GM12873 (cell line): ENCODE measurements around the gene HELZ2.

Experiments
- TF ChIP-seq, protein P1 (sequence below): IDR thresholded peaks from 2 replicates; pipeline ENCODE4 v1.5.1; 2012; ENCODE audit warnings: low read depth, mild to moderate bottlenecking, moderate library complexity, low read length, control low read depth; ENCODE audit not compliant: insufficient read depth; ENCODE audit errors: missing control alignments

Gene HELZ2

DNA sequence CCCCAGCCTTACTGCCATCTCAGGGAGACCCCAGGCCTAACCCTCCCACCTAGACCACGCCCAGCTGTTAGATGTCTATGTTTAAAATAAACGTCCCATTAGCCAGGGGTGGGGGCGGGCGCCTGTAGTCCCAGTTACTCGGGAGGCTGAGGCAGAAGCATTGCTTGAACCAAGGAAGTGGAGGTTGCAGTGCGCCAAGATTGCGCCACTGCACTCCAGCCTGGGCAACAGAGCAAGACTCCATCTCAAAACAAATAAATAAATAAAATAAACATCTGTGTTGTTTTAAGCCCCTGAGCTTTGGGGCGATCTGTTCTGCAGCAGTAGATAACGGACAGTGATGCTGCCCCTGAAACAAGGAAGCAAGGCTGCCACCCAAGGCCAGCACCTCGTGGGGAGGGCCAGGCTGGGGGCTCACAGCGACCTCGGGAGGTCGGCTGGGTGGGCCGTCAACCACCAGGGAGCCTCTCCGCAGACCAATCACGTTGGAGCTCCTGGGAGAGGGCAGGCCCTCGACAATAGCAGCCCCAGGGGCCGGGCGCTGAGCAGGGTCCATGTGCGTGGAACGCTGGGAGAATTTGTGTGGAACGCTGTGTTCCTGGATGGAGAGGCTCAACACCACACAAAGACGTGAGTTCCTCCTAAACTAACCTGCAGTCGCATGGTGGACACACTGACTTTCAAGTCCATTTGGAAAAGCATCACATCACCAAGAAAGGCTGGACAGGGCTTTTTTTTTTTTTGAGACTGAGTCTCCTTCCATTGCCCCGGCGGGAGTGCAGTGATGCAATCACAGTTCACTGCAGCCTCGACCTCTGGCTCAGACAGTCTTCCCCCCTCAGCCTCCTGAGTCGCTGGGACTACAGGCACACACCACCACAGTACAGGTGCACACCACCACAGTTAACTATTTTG, 1.0 kb upstream of the HELZ2 start:
- TF ChIP-seq, protein P1, sequence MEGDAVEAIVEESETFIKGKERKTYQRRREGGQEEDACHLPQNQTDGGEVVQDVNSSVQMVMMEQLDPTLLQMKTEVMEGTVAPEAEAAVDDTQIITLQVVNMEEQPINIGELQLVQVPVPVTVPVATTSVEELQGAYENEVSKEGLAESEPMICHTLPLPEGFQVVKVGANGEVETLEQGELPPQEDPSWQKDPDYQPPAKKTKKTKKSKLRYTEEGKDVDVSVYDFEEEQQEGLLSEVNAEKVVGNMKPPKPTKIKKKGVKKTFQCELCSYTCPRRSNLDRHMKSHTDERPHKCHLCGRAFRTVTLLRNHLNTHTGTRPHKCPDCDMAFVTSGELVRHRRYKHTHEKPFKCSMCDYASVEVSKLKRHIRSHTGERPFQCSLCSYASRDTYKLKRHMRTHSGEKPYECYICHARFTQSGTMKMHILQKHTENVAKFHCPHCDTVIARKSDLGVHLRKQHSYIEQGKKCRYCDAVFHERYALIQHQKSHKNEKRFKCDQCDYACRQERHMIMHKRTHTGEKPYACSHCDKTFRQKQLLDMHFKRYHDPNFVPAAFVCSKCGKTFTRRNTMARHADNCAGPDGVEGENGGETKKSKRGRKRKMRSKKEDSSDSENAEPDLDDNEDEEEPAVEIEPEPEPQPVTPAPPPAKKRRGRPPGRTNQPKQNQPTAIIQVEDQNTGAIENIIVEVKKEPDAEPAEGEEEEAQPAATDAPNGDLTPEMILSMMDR: no peak

DNA sequence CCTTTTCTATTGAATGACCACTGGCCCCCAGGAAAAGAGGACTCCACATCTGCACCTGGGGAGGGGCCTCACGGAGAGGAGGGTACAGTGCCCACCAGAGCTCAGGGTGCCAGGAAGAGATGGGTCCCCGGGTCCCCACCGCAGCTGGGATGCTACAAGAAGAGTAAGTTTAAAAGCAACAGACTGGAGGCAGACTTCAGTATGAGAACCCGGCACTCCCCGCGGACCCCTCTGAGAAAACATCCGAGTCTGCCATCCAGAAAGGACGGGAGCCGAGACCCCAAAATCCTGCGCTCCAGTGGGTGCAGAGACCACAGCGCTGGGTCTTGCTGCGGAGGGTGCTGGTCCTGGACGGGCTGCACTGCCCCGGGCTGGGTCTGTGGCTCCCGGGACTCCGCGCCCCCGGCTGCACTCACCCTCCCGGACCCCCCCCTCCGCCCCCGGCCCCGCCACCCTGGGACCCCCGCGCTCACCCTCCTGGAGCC, 350 bp downstream of the HELZ2 start:
- TF ChIP-seq, protein P1: no peak

DNA sequence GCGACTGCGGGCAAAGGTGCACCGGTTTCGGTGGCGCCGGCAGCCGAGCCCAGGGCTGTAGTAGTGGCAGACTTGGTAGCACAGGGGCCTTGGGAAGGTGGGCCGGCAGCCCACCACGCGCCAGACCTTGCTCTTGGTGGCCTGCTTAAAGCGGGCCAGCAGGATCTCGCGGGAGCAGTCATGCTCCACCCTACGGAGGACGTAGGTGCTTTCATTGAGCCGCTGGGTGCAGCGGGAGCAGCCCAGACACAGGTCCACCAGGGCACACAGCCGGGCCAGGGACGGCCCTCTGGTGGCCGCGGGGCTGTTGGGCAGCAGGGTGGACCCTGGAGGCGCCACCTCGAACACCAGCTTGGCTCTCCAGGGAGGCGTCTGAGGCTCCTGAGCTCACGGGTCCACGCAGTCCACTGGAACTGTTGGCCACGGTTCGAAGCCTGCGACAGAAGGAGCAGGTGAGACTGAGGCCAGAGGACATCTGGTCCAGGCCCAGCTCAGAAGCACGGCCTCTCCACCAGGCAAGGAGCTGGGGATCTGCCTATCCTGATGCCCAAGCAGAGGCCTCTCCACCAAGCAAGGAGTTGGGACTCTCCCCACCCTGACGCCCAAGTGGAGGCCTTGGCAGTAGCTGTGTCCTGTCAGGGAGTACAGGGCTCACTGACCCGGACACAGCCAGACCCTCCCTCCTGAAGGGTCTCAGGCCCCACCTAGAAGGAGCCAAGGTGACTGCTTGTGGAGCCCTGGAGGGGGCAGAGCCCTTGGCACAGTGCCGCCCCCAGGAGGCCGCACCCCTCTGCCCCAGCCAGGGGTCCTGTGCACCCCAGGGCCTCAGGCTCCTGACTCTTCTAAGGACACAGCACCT, 1.0 kb downstream of the HELZ2 start:
- TF ChIP-seq, protein P1: peak; percentile 21

DNA sequence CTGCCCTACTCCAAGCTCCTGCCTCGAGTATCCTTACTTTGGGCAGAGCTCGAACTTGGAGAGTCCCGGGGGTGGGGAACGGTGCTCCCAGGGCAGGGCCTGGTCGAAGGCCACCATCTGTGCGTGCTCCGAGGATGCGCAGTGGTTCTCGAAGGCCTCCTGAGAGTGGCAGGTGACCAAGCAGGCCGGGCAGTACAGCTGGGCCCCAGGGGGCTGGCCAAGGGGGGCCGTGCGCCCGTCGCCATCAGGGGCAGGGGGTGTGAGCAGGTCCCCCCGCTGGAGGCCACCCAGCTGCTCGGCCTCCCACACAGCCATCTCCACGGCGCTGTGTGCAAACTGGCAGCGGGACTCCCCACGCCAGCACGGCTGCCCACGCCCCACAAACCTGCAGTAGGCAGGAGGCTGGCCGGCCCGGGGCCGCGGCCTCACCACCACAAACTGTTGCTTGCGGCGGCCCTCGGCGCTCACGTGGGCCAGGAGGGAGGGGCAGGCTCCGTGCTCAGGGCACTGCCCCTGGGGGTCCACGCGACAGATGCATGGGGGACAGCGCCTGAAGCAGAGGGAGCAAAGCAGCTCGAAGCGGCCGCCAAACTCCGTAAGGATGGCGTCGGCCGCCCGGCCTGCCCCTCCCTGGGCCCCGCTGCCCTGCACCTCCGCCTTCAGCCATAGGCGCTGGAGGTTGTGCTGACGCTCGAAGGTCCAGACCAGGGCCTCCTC, 1.8 kb downstream of the HELZ2 start:
- TF ChIP-seq, protein P1: no peak

DNA sequence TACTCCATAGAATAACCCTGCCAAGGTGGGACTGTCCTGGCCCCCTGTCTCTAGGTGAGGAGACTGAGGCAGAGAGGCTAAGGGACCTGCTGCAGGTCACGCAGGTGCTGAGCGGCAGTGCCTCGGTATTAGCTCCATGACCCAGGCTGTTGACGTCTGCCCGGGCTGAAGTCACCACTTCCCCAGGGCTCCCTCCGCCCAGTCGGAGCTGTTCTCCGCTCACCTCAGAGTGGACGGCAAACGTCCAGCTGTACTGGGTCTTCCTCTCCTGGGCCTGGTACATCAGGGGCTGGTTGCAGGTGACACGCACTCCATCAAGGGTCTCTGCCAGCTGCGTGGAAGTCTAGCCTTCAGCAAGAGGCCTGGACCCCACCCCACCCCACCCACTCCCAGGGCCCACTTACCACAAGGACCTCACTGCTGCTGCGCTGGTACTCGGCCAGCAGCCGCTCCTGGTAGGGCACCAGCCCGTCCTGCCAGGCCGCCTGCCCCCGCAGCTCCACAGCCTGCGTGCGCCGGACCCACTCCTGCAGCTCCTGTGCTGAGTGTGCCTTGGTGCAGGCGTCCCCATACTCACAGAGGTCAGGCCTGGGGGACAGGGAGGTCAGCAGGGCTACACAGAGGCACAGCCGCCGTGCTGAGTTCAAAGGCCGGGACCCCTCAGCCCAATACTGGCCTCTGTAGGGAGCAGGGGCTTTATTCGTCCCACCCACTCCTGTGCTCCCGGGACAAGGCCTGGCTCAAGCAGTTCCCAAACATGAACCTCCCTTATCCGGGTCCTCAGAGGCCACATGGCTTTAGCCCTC, 3.6 kb downstream of the HELZ2 start:
- TF ChIP-seq, protein P1: no peak

DNA sequence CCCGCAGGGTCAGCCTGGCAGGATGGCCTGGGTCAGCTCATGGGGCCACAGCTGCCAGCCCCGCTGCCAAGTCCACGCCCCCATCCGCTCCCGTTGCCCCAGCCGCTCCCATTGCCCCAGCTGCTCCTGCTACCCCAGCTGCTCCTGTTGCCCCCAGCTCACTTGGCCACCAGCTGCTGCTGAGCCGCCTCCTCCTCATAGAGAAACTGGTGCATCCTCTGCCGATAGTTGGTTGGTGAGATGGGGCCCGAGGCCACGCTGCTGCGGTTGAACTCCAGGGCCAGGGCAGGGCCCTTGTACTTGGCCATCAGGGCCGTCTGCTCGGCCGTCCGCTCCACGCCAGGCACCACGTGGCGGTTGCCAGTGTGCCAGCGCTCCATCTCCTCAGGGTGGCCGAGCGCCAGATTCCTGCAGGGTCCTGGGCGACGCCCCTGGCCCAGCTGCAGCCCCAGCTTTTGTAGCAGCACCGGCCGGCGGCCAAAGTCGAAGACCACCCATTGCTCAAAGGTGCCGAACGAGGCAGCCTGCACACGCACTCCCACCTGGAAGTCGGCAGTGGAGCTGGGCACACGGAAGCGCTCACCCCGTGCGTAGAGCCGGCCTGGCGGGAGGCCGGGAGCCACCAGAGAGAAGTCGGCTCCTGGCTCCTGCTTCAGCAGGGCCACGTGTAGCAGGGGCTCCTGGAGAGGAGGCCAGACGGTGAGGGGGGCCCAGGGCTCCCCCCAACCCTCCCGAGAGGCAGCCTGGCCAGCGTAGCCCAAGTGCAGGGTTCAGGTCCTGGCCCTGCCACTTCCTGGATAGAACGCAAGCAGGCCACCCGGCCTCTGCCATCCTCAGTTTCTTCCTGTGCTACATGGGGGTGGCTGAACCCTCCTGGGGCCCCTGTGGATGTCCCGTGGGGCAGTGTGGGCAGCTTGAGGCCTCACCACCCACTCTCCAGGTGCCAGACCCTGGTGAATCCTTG, 4.8 kb downstream of the HELZ2 start:
- TF ChIP-seq, protein P1: no peak
